ENCODE measurements around the gene CDRT15.
"Not testable (repeated sequence)": the region's sequence is repeated elsewhere in the genome, so short reads cannot be mapped to it uniquely, and the experiment has no call there.

The CDRT15 gene

DNA sequence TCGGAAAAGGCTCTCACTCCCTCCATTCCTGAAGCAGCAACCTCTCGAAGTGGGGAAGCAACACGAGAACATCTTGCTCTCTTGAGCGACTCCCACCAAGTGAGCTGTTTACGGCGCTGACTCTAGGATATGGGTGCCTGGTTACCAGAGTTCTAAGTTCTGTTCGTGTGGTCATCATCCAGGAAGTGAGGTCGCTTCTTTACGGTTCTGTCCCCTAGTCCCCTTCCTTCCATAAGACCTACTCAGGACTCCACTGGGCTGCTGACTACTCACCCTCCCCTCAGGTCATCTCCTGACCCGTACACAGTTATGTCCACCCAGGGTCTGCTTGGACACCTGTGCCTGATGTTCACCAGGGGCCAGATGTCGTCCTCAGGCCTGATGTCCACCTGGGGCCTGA lies at the start of gene CDRT15:
Gene CDRT15 (minus strand): TSS at position 101 of the 400 bp plus-strand sequence. CDS start 29 bp downstream, at position 72.
- DNase-seq: not testable (repeated sequence)

GRCh38 chr17:14282726-14283125 lies 46.1 kb upstream of the CDRT15 start:
- no peak for DNase-seq

DNA sequence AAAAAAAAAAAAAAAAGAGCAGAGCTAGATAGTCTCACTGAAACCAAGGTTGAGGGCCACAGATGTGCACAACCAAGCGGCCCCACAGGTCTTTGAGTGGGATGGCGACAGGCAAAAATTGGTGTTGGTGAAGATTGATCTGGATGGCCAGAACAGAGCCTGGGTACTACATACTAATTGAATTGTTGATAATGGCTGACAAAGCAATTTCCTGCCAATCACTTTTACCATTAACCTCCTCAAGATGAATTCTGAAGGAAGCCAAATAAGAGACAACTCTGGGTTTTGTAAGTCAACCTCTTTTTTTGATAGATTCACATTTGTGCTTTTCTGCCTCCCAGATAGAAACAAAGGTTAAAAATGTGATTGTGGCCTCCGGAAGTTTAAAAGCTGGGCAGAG lies 44.9 kb upstream of the CDRT15 start:
- no peak for DNase-seq

DNA sequence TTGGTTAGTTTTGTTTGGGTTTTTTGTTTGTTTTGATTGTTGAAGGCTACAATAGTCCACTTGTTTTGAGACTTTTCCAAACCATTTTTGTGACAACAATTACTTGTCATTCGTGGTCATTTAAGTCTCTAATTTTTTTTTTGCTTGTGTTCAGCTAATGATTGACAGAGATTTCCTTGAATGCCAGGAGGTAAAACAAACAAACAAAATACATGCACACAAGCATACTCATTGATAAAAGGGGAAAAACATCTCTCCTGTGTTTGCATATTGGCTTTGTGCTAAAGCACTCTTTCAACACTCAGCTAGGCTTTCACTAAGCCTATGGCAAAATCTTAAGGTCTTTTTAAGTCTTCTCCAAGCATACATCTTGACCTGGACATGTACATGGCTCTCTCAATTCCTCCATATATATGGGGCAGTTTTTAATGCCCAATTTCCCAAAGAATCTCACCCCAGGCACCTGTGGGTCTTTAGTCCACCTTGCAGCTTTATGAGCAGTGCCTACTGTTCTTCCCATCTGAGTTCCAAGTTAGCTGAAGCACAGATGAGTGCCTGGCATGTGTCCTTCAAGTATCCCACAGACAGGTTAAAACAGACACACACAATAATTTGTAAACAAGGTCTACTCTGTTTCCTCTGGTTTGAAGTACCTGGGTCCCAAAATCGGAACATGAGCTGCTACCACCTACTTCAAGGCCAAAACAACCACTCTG lies 40.0 kb upstream of the CDRT15 start:
- DNase-seq: no peak

DNA sequence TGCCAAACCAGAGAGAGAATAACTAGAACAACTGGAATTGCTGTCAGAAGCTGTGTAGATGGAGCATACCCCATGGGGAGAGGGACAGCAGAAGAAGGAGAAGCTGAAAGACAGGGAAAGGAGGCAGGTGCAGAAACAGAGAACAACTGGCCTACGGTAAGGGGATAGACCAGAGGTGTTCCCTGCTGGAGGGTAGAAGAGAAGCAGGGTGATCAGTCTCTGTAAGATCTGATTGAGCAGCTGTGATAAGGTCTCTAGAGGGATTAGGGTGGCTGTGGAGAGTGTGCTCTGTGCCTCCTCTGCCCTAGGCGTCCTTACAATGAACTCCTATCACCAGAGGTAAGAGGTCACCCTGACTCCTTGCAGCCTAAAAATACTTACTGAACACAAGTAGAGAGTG lies 33.8 kb upstream of the CDRT15 start:
- no peak for DNase-seq

GRCh38 chr17:14269473-14269872 lies 32.8 kb upstream of the CDRT15 start:
- DNase-seq: no peak

GRCh38 chr17:14268264-14268663 lies 31.6 kb upstream of the CDRT15 start:
- no peak for DNase-seq

- no peak for DNase-seq
Observed at GRCh38 chr17:14261406-14261805, 24.7 kb upstream of the CDRT15 start.

GRCh38 chr17:14245629-14246028 lies 9.0 kb upstream of the CDRT15 start:
- no peak for DNase-seq

DNA sequence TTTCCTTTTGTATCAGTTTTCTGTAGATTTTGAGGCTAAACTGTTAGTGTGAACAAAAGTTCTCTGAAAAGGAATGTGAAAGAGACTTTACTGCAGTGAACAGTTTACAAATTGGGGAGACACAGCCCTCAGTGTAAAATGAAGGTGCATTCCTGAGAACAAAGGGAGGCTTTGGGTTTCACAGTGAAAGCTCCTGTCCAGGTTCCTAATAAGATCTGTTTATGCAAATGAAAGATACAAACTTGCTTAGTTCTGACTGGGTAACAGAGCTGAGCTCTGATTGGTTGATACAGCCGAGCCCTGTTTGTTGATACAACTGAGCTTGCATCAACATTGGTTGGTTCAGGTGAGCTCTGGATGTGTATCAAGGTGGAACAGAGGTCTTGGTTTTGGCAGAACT lies 8.3 kb upstream of the CDRT15 start:
- no peak for DNase-seq

DNA sequence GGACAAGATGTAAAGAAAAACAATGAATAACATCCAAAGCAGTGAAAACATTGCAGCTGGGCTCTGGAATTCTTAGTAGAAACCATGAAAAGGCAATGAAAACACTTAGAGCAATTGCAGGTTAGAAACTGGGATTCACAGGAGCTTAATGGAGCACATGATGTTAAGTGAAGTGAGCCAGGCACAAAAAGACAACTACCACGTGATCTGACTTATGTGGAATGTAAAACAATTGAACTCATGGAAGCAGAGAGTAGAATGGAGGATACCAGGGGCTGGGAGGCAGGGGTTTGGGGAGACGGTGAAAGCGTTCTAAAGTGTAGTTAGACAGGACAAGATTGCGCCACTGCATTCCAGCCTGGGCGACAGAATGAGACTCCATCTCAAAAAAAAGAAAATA lies 2.6 kb upstream of the CDRT15 start:
- not testable (repeated sequence) for DNase-seq

DNA sequence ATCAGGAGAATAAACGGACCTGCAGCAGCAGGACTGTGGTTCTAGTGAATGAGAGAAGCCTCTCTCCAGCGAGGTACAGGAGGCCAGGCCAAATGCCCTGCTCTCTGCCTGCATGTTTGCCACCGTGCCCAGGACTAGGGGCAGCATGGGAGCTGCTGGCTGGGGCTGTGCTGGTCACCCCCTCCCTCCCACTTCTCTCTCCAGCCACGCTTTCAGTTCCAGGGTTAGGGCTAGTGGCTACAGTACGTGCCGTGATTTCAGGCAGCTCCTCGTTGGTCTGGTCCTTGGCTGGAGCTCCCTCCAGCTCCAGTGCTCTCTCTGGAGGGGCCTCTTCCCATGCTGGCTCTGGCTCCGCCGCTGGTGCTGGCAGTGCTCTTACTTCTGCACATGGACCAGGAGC lies 630 bp downstream of the CDRT15 start:
- not testable (repeated sequence) for DNase-seq

DNA sequence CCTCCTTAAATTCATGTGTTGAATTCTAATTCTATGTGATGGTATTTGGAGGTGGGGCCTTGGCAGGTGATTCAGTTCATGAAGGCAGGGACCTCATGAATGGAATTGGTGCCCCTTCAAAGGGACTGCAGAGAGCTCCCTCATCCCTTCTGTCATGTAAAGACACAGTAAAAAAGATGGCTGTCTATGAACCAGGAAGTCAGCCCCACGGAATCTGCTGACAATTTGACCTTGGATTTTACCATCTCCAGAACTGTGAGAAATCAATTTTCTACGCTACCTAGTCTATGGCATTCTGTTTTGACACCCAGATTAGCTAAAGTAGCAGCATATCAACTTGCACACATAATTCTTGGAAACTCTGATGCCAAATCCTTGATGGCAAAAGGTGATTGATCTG lies 1.6 kb downstream of the CDRT15 start:
- not testable (repeated sequence) for DNase-seq

DNA sequence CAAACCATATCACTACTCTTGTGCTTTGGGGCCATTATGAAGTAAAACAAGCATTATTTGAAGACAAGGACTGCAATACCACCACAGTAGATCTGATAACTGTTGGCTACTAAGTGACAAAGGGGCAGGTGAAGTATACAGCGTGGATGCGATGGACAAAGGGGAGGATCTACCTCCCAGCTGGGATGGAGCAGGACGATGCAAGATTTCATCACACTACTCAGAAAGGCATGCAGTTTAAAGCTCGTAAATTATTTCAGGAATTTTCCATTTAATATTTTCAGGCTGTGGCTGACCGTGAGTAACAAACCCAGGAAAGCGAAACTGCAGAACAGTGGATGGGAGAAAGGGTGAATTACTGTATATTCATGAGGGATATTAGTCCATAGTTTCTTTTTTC lies 5.5 kb downstream of the CDRT15 start:
- not testable (repeated sequence) for DNase-seq

DNA sequence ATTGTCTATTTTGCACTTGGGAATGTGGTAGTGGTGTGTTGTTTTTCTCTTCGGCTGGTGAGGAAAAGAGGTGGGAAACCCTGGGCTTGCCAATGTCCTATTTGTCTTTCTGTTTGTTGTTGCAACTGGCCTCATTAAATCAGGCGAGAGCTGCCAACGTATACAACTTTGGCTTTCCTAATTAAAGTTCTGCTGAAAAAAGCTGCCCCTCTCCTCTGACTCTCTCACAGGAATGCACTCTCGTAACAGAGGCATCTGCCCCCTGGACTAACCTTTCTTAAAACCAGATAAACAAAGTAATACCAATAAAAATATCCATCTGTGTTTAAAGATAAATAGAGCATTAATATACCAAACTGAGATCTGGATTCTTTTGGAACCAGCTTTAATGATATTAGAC lies 7.8 kb downstream of the CDRT15 start:
- DNase-seq: no peak

DNA sequence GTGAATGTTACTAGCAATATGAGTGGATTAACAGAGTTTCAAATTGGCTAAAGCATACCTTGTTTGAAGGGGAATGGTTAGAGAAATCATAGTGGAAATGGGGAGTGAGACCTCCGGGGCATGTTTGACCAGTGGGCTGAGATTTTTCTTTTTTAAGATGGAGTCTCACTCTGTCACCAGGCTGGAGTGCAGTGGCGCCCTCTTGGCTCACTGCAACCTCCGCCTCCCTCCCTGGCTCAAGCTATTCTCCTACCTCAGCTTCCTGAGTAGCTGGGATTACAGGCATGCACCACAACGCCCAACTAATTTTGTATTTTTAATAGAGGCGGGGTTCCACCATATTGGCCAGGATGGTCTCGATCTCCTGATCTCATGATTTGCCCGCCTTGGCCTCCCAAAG lies 9.6 kb downstream of the CDRT15 start:
- DNase-seq: no peak

- DNase-seq: no peak
Observed at GRCh38 chr17:14225254-14225980, 11.2 kb downstream of the CDRT15 start.

GRCh38 chr17:14222611-14223010 lies 14.1 kb downstream of the CDRT15 start:
- DNase-seq: no peak

DNA sequence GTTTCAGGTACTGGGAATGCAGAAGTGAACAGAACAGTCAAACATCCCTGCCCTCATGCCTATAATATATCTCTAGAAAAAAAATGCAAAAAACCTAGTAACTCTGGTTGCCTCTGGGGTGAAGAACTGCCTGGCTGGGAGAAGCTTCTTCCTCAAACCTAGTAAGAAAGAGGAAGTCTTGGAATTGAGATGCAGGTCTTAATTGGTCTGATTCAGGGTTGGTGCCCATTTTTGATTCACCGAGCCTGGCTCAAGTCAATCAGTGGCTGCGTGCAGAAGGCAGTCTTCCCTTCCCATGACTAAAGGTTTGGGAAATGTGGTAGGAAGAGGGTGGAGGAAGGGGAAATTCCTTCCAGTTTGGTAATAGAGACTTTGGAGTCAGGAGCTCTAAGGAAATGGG lies 22.4 kb downstream of the CDRT15 start:
- no peak for DNase-seq

DNA sequence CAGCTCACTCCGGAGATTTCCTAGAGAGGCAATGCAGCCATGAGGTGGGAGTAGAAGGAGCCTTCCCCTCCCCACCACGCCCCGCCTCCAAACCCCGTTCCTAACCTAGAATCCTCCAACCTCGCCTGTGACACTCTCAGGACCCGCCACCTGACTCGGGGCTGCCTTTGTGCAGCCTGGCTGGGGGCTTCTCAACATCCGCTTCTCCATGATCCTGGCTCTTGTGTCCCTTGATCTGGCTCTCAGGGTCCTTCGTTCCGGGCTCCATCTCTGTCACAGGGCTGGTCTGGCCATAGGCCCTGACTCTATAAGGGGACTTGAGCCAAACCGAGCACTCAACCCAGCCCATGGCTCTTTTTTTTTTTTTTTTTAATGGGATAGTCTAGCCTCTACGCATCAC lies 24.3 kb downstream of the CDRT15 start:
- no peak for DNase-seq

- DNase-seq: no peak
Observed at GRCh38 chr17:14211801-14212200, 24.9 kb downstream of the CDRT15 start.

- DNase-seq: no peak
Observed at GRCh38 chr17:14211246-14211645, 25.4 kb downstream of the CDRT15 start.

- DNase-seq: no peak
Observed at GRCh38 chr17:14209215-14209614, 27.4 kb downstream of the CDRT15 start.

GRCh38 chr17:14207791-14208190 lies 28.9 kb downstream of the CDRT15 start:
- DNase-seq: no peak

DNA sequence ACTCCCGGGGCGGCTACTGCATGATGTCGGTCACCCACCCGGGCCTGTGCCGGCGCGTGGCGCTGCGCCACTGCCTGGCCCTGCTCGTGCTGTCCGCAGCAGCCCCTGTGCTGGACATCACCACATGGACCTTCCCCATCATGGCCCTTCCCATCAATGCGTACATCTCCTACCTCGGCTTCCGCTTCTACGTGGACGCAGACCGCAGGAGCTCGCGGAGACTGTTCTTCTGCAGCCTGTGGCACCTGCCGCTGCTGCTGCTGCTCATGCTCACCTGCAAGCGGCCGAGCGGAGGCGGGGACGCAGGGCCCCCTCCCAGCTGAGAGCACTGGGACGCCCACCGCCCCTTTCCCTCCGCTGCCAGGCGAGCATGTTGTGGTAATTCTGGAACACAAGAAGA lies 29.8 kb downstream of the CDRT15 start:
- DNase-seq: no peak

Measured in activated CD4-positive, CD25-positive, alpha-beta regulatory T cell (primary cell).